Hepatocyte (in vitro differentiated cells): ENCODE results near the gene LHX4. TPM values are rescaled to one million over a fixed set of nuclear protein-coding genes. Genes with fewer than 3 reads are reported as not detected.

Experiments used
- DNase-seq: peaks from one replicate; pipeline ENCODE4 v3.0.0-alpha.2; 2016; ENCODE audit warnings: low spot score
- H2AFZ ChIP-seq: fragments of 200-600 bp; sonication (generic); 2 replicates; pipeline ENCODE4 v1.6.0; 2016; ENCODE audit warnings: antibody characterized with exemption, mild to moderate bottlenecking
- H3K27ac ChIP-seq: fragments of 200-600 bp; sonication (generic); 2 replicates; pipeline ENCODE4 v1.5.1; 2016; ENCODE audit warnings: mild to moderate bottlenecking
- H3K27me3 ChIP-seq: fragments of 200-600 bp; sonication (generic); 2 replicates; pipeline ENCODE4 v1.6.1; 2016
- H3K36me3 ChIP-seq: fragments of 200-600 bp; sonication (generic); replicated peaks from 2 replicates; pipeline ENCODE4 v1.5.1; 2016; ENCODE audit warnings: low read depth; ENCODE audit not compliant: insufficient read depth
- H3K4me1 ChIP-seq: fragments of 200-600 bp; sonication (generic); 2 replicates; pipeline ENCODE4 v1.5.1; 2016; ENCODE audit warnings: mild to moderate bottlenecking, moderate library complexity; ENCODE audit not compliant: insufficient read depth
- H3K4me2 ChIP-seq: fragments of 200-600 bp; sonication (generic); 2 replicates; pipeline ENCODE4 v1.6.0; 2016
- H3K4me3 ChIP-seq: fragments of 200-600 bp; sonication (generic); 2 replicates; pipeline ENCODE4 v1.5.1; 2016; ENCODE audit warnings: mild to moderate bottlenecking
- H3K79me2 ChIP-seq: fragments of 200-600 bp; sonication (generic); 2 replicates; pipeline ENCODE4 v1.6.0; 2017; ENCODE audit warnings: mild to moderate bottlenecking
- H3K9me2 ChIP-seq: fragments of 200-600 bp; sonication (generic); replicated peaks from 2 replicates; pipeline ENCODE4 v1.6.0; 2017; ENCODE audit warnings: mild to moderate bottlenecking; ENCODE audit not compliant: insufficient read depth
- H3K9me3 ChIP-seq: fragments of 200-600 bp; sonication (generic); 2 replicates; pipeline ENCODE4 v1.5.1; 2016; ENCODE audit warnings: low read depth, mild to moderate bottlenecking
- H4K20me1 ChIP-seq: fragments of 200-600 bp; sonication (generic); 2 replicates; pipeline ENCODE4 v1.6.0; 2016; ENCODE audit warnings: mild to moderate bottlenecking; ENCODE audit not compliant: insufficient read depth, poor library complexity, severe bottlenecking
- EZH2 ChIP-seq: fragments of 200-600 bp; sonication (generic); IDR thresholded peaks from 2 replicates; pipeline ENCODE4 v1.6.1; 2016; ENCODE audit warnings: antibody characterized with exemption, mild to moderate bottlenecking, borderline replicate concordance
- EZH2phosphoT487 ChIP-seq: fragments of 200-600 bp; sonication (generic); IDR thresholded peaks from one replicate; pipeline ENCODE4 v1.6.1; 2018; ENCODE audit warnings: antibody characterized with exemption, mild to moderate bottlenecking, low read depth, moderate library complexity; ENCODE audit not compliant: unreplicated experiment, severe bottlenecking
- WGBS: methylation state at CpG from one replicate; pipeline ENCODE4 v1.1.6; 2016; ENCODE audit warnings: low lambda C conversion rate; ENCODE audit errors: missing lambda C conversion rate; 5-methylcytosine and 5-hydroxymethylcytosine counted together
- polyA plus RNA-seq: library from polyadenylated mRNA; unstranded; fragments of >200 nt; fragmentation: Nextera tagmentation; extraction: Ambion mirVana; gene quantifications from 2 replicates; pipeline ENCODE4 v1.2.1, GENCODE V29; 2016
- total RNA-seq: library from RNA; depleted of rRNA; stranded (reverse); fragments of >200 nt; gene quantifications from 2 replicates; pipeline ENCODE4 v1.2.3, GENCODE V29; 2014
- TF ChIP-seq, protein P1 (sequence below): fragments of 200-600 bp; sonication (generic); IDR thresholded peaks from 2 replicates; pipeline ENCODE4 v1.5.1; 2016; ENCODE audit warnings: antibody characterized with exemption, mild to moderate bottlenecking; ENCODE audit not compliant: poor library complexity

Gene LHX4
- total and polyA plus RNA-seq, 2 experiments from 2014 or later: 0.03 to 0.28 TPM

DNA sequence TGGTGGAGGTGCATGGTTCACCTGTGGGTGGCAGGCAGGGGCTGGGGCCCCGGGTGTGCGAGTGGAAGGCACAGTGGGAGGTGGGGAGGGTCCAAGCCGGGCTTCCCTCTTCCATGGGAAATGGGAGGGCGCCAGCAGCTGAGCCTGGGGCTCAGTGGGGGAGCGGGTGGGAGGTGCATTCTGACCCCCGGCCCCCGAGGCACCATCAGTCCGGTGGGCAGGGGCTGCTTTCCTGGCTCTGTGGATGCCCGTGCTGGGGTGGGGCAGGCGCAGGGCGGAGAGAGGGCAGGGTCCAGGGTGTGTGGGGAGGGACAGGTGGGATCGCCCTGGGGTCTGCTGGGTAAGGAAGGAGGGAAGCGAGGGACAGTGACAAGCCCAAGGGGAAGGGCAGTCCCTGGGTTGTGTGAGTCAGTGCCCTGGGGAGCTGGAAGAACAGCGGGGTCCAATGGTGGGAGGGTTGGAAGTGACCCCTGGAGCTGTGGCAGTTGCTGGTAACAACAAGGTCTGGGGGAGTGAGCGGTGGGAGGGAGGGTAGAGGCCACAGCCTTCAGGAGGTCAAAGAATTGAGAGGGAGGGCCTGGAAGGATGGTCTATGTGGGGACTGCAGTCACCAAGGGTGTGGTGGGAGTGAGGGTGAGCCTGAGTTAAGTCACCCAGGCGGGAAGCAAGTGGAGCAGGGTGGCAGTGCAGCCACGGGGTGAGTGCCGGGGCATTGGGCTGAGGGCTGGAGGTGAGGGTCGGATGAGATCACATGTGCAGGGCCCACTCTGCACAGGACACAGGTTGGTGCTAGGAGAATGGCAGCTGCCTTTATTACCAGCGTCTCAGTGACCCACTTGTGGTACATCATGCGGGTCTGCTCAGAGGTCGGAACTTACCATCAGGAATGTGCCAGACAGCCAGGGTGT is 29.6 kb downstream of the LHX4 start:
- DNase-seq: no peak
- Histone ChIP-seq H3K36me3 (no peaks in the 10 kb centered on the region), H4K20me1 (no peaks in the 10 kb centered on the region), H3K27ac (no peak overlapping the region), H3K27me3 (peaks cover 6% of the 10 kb centered on the region), H3K79me2 (no peaks in the 10 kb centered on the region), H2AFZ (no peak overlapping the region), H3K9me3 (no peaks in the 10 kb centered on the region), H3K4me1 (no peaks in the 10 kb centered on the region), H3K4me2 (no peak overlapping the region), H3K4me3 (no peak overlapping the region), H3K9me2 (no peaks in the 10 kb centered on the region)
- 91% methylated on average over 16 of the region's 22 CpGs for WGBS
- TF ChIP-seq, protein P1, sequence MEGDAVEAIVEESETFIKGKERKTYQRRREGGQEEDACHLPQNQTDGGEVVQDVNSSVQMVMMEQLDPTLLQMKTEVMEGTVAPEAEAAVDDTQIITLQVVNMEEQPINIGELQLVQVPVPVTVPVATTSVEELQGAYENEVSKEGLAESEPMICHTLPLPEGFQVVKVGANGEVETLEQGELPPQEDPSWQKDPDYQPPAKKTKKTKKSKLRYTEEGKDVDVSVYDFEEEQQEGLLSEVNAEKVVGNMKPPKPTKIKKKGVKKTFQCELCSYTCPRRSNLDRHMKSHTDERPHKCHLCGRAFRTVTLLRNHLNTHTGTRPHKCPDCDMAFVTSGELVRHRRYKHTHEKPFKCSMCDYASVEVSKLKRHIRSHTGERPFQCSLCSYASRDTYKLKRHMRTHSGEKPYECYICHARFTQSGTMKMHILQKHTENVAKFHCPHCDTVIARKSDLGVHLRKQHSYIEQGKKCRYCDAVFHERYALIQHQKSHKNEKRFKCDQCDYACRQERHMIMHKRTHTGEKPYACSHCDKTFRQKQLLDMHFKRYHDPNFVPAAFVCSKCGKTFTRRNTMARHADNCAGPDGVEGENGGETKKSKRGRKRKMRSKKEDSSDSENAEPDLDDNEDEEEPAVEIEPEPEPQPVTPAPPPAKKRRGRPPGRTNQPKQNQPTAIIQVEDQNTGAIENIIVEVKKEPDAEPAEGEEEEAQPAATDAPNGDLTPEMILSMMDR: no peak
- TF ChIP-seq EZH2 (no peak), EZH2phosphoT487 (no peak)

DNA sequence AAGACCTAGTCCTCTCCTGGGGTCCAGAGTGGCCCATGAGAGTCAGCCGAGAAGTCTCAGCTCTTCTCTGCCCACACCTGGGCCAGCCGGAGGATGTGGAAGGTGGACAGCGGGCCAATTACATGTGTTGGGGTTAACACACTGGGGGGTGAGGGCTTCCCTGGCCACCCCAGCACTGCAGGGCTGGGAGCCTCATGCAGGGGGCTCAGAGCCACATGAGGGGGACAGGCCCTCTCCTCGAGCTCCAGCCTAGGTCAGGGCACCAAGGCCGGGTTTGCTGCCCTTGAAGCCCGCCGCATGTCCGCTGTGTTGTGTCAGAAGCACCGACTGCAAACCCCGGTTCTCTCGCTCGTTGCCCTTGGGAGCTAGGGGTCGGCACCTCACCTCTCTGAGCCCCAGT is 30.5 kb downstream of the LHX4 start:
- no peak overlapping the region for H3K4me3 ChIP-seq
- no peaks in the 10 kb centered on the region for H3K4me1 ChIP-seq
- WGBS: 92% methylated on average over 13 of the region's 13 CpGs
- no peak overlapping the region for H3K27ac ChIP-seq
- TF ChIP-seq EZH2 (no peak), EZH2phosphoT487 (no peak)
- TF ChIP-seq, protein P1: no peak
- peaks cover 6% of the 10 kb centered on the region for H3K27me3 ChIP-seq
- no peaks in the 10 kb centered on the region for H3K79me2 ChIP-seq
- no peaks in the 10 kb centered on the region for H4K20me1 ChIP-seq
- no peaks in the 10 kb centered on the region for H3K9me2 ChIP-seq
- no peak overlapping the region for H3K4me2 ChIP-seq
- H3K36me3 ChIP-seq: no peaks in the 10 kb centered on the region
- no peak for DNase-seq
- H2AFZ ChIP-seq: no peak overlapping the region
- no peaks in the 10 kb centered on the region for H3K9me3 ChIP-seq

DNA sequence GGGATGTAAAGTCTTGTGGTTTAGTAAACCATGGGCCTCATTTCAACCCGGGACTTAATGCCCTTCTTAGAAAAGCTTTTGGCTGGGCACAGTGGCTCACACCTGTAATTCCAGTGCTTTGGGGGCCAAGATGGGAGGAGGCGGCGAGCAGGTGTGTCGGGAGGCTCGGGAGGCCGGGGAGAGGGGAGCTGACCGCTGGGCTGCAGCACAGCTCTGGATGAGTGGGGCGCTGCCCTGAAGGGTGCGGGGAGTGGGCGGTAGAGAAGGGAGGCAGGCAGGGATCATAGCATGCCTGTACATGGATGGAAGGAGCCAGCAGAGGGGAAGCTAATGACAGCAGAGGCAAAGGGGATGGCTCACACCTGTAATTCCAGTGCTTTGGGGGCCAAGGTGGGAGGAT is 31.0 kb downstream of the LHX4 start:
- no peaks in the 10 kb centered on the region for H3K36me3 ChIP-seq
- 94% methylated on average over 10 of the region's 10 CpGs for WGBS
- no peaks in the 10 kb centered on the region for H4K20me1 ChIP-seq
- no peaks in the 10 kb centered on the region for H3K4me1 ChIP-seq
- no peak overlapping the region for H3K4me2 ChIP-seq
- no peaks in the 10 kb centered on the region for H3K9me3 ChIP-seq
- H3K27ac ChIP-seq: no peak overlapping the region
- no peak for TF ChIP-seq EZH2
- TF ChIP-seq EZH2phosphoT487: no peak
- TF ChIP-seq, protein P1: no peak
- peaks cover 6% of the 10 kb centered on the region for H3K27me3 ChIP-seq
- no peak overlapping the region for H2AFZ ChIP-seq
- no peaks in the 10 kb centered on the region for H3K9me2 ChIP-seq
- H3K79me2 ChIP-seq: no peaks in the 10 kb centered on the region
- no peak overlapping the region for H3K4me3 ChIP-seq
- DNase-seq: no peak
